Measurements from ENCODE around the gene TNP2. TPM values are rescaled to one million over a fixed set of nuclear protein-coding genes. Genes with fewer than 3 reads are reported as not detected.

Gene TNP2
- total and polyA plus RNA-seq, 2 of the 4 experiments (the other 2 are of a cell fraction) = not detected

- no peaks in the 10 kb centered on the region for H3K9me3 ChIP-seq (ENCODE audit: control insufficient read depth, insufficient read depth, low read length)
- no peak overlapping the region for H2AFZ ChIP-seq (replicated peaks; ENCODE audit: low read length, poor library complexity)
- no peak overlapping the region for H2BK120ac ChIP-seq (ENCODE audit: low read depth, low read length)
- no peak overlapping the region for H3K56ac ChIP-seq (ENCODE audit: extremely low read depth, insufficient read depth, low read length)
- H2BK20ac ChIP-seq (ENCODE audit: low read depth, low read length) = no peak overlapping the region
- H2AK5ac ChIP-seq (ENCODE audit: low read depth, low read length) = no peak overlapping the region
- DNase-seq (peak; percentile 59), ATAC-seq (ENCODE audit: low read depth) (no peak)
- H3K79me1 ChIP-seq (ENCODE audit: low read depth in 1 of 2, low read length in 2 of 2) = peaks cover 14 to 34% of the 10 kb centered on the region in 2 experiments; a peak in 3 of 4 replicates
- BruUV-seq (replicated peaks) = no TSS peak
- no peak overlapping the region; the same call in 1 of the 2 replicates for H3K27ac ChIP-seq (ENCODE audit: insufficient read depth, low read length)
- peaks cover 11% of the 10 kb centered on the region for H3K4me1 ChIP-seq (ENCODE audit: control insufficient read depth, insufficient read depth, low read length)
- TF ChIP-seq, protein P1, sequence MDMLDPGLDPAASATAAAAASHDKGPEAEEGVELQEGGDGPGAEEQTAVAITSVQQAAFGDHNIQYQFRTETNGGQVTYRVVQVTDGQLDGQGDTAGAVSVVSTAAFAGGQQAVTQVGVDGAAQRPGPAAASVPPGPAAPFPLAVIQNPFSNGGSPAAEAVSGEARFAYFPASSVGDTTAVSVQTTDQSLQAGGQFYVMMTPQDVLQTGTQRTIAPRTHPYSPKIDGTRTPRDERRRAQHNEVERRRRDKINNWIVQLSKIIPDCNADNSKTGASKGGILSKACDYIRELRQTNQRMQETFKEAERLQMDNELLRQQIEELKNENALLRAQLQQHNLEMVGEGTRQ (IDR thresholded peaks at IDR 0.05; ENCODE audit: low read depth, low read length) = no peak
- TF ChIP-seq BHLHE40 (IDR thresholded peaks at IDR 0.05; ENCODE audit: low read depth, low read length) (no peak), RAD21 (IDR thresholded peaks at IDR 0.05; ENCODE audit: low read length) (no peak), RCOR1 (IDR thresholded peaks at IDR 0.05; ENCODE audit: insufficient replicate concordance, low read length) (no peak)
- H3K4ac ChIP-seq (ENCODE audit: low read depth, low read length) = no peak overlapping the region
- H2AK9ac ChIP-seq (replicated peaks; ENCODE audit: low read depth, low read length, poor library complexity) = no peak overlapping the region
- H3K36me3 ChIP-seq (ENCODE audit: control insufficient read depth, insufficient read depth, low read length) = peaks cover 31% of the 10 kb centered on the region
- intact Hi-C loops (cut with micrococcal nuclease) (loop anchor here (5.0 to 10.0 kb wide), 3 partner anchors 116 to 219 kb away; no protein-coding TSS in a partner anchor), in situ Hi-C loops (cut with MboI; ENCODE audit: low sequenced_read_pairs) (loop anchor here (5.0 kb wide), 2 partner anchors 149 to 284 kb away; no protein-coding TSS in a partner anchor), dilution Hi-C loops (cut with HindIII; ENCODE audit: low sequenced_read_pairs, unreplicated experiment) (no loop called here)
- no peak overlapping the region for H3K9ac ChIP-seq (ENCODE audit: low read depth, low read length)
- H4K5ac ChIP-seq (ENCODE audit: low read depth, low read length) = no peak overlapping the region
- H2BK5ac ChIP-seq (ENCODE audit: low read depth, low read length, poor library complexity, severe bottlenecking) = no peak overlapping the region
- no peak overlapping the region for H3K4me3 ChIP-seq (ENCODE audit: insufficient read depth, low read depth, low read length)
- peaks cover 52% of the 10 kb centered on the region for H4K20me1 ChIP-seq (ENCODE audit: insufficient read depth, low read length)
- POLR2A ChIA-PET (ENCODE audit: unreplicated experiment) = interaction anchor here (1.0 kb wide), 1 partner anchor 146 kb away, joined by 5 read pairs; no protein-coding TSS in a partner anchor
- no peak overlapping the region for H3K18ac ChIP-seq (ENCODE audit: low read depth, low read length)
- CTCF ChIA-PET = no interaction called here
- no peak overlapping the region for H3K14ac ChIP-seq (replicated peaks; ENCODE audit: low read depth, low read length)
- H2BK15ac ChIP-seq (ENCODE audit: low read depth, low read length) = no peak overlapping the region
- H4K91ac ChIP-seq (ENCODE audit: insufficient read depth, low read depth, low read length) = no peak overlapping the region
- H3K27me3 ChIP-seq (ENCODE audit: control insufficient read depth, insufficient read depth, low read length) = no peaks in the 10 kb centered on the region
- H3K9me1 ChIP-seq (ENCODE audit: insufficient read depth, low read length) = peaks cover 9% of the 10 kb centered on the region; the same call in 1 of the 2 replicates
- H4K8ac ChIP-seq (ENCODE audit: low read depth in 2 of 2, low read length in 2 of 2) = 0 out of 4 replicates have a peak overlapping the region, but pooled peaks of 1 of the 2 experiments have one; percentile 33
- H3K4me2 ChIP-seq (ENCODE audit: low read depth, low read length) = no peak overlapping the region
- no peak overlapping the region for H3K23ac ChIP-seq (ENCODE audit: low read depth, low read length)
- no CpG with 5 or more reads among the region's 10 CpGs for WGBS, 2 experiments (ENCODE audit: extremely low coverage in 2 of 2, insufficient read length in 1 of 2)
Measured at GRCh38 chr16:11250786-11251524, 18.2 kb downstream of the TNP2 start.
